Neural cell (in vitro differentiated cells): ENCODE results near the gene ZNF628.
A peak's percentile ranks its signal among the peaks of the same experiment; 100 is the strongest.

ENCODE experiments used
- CTCF ChIP-seq: fragments of 450-650 bp; IDR thresholded peaks from 2 replicates; pipeline ENCODE4 v1.5.1; 2014; ENCODE audit warnings: antibody characterized with exemption, mild to moderate bottlenecking, moderate library complexity; ENCODE audit not compliant: poor library complexity, severe bottlenecking
- EP300 ChIP-seq: fragments of 450-650 bp; conservative IDR thresholded peaks from 2 replicates; pipeline ENCODE4 v1.6.1; 2014; ENCODE audit warnings: antibody characterized with exemption, mild to moderate bottlenecking, moderate library complexity; ENCODE audit not compliant: poor library complexity, severe bottlenecking
- EZH2 ChIP-seq: fragments of 200-600, 300-800 bp; shearing (Covaris generic), sonication (generic); IDR thresholded peaks from 2 replicates; pipeline ENCODE4 v1.6.1; 2014; ENCODE audit warnings: antibody characterized with exemption, low read length, borderline replicate concordance, mild to moderate bottlenecking; ENCODE audit not compliant: insufficient read depth, poor library complexity, severe bottlenecking
- POLR2AphosphoS5 ChIP-seq: IDR thresholded peaks from 2 replicates; pipeline ENCODE4 v1.6.1; 2012
- RAD21 ChIP-seq: fragments of 450-650 bp; conservative IDR thresholded peaks from 2 replicates; pipeline ENCODE4 v1.6.1; 2014; ENCODE audit warnings: antibody characterized with exemption, mild to moderate bottlenecking, moderate library complexity

- TF ChIP-seq CTCF (peak; percentile 18), RAD21 (no peak), EZH2 (no peak), POLR2AphosphoS5 (no peak), EP300 (no peak)
Measured at GRCh38 chr19:55443045-55443823, 33.2 kb upstream of the ZNF628 start, which contains the start of gene SHISA7.
